ENCODE data around the gene CCBE1. TPM values are rescaled to one million over a fixed set of nuclear protein-coding genes. Genes with fewer than 3 reads are reported as not detected.

Gene CCBE1
- total RNA-seq, 1 experiment from 2014 or later, result 0.09 TPM

DNA sequence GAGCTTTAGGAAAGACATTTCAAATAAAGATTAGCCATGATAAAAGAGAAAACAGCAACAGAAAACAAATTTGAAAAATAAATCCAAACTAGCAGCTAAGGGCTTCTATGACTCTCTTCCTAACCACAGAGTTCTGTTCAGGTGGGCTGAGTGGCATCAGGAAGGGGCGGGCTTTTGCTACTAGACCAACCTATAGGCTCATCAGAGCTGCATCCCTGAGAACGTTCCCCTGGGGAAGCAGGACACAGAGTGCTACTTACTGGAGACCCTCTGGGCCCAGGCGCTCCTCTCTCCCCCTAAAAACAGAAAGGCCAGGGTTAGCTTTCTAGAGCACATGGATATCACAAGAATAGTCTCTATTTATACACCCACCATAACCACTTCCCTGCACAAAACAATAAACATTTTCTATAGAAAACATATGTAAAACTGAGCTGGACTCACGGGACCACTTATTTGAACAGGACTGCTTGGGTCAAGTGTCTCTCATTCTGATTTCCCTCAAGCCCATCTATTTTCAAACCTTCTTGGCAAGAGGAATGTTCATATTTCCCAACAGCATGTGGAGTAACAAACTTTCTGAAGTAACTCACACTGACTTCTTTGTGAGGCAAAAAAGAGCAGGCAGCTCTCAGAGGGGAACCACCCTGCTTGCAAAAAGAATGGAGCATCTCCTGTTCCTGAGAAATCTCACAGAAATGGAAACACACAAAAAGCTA is 259.2 kb downstream of the CCBE1 start:
- Histone ChIP-seq H3K27me3 (replicated peaks; ENCODE audit: control insufficient read depth, insufficient read depth, low read length) (no peaks in the 10 kb centered on the region), H3K4me1 (no peaks in the 10 kb centered on the region), H3K4me3 (ENCODE audit: low read depth, low read length) (no peak overlapping the region), H3K9me3 (no peaks in the 10 kb centered on the region), H3K36me3 (ENCODE audit: control insufficient read depth, insufficient read depth, low read length) (no peaks in the 10 kb centered on the region)
- no peak for DNase-seq
- Mint-ChIP-seq H3K36me3 (ENCODE audit: insufficient read depth, unreplicated experiment) (no peaks in the 10 kb centered on the region), H3K9me3 (ENCODE audit: unreplicated experiment) (no peaks in the 10 kb centered on the region), H3K4me1 (ENCODE audit: low read depth, unreplicated experiment) (no peaks in the 10 kb centered on the region), H3K27ac (ENCODE audit: unreplicated experiment) (no peak overlapping the region), H3K4me3 (ENCODE audit: unreplicated experiment) (no peak overlapping the region), H3K27me3 (ENCODE audit: insufficient read depth, unreplicated experiment) (peaks cover 6% of the 10 kb centered on the region)
- intact Hi-C loops (cut with micrococcal nuclease; ENCODE audit: unreplicated experiment), result no loop called here
- no TSS peak for BruUV-seq (replicated peaks)
- CTCF ChIA-PET, result no interaction called here
- TF ChIP-seq, protein P1, sequence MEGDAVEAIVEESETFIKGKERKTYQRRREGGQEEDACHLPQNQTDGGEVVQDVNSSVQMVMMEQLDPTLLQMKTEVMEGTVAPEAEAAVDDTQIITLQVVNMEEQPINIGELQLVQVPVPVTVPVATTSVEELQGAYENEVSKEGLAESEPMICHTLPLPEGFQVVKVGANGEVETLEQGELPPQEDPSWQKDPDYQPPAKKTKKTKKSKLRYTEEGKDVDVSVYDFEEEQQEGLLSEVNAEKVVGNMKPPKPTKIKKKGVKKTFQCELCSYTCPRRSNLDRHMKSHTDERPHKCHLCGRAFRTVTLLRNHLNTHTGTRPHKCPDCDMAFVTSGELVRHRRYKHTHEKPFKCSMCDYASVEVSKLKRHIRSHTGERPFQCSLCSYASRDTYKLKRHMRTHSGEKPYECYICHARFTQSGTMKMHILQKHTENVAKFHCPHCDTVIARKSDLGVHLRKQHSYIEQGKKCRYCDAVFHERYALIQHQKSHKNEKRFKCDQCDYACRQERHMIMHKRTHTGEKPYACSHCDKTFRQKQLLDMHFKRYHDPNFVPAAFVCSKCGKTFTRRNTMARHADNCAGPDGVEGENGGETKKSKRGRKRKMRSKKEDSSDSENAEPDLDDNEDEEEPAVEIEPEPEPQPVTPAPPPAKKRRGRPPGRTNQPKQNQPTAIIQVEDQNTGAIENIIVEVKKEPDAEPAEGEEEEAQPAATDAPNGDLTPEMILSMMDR (IDR thresholded peaks at IDR 0.05; ENCODE audit: insufficient read depth in 1 of 2, low read depth in 1 of 2, low read length in 1 of 2, severe bottlenecking in 1 of 2, unreplicated experiment in 1 of 2), result no peak
- POLR2A ChIA-PET, result no interaction called here

DNA sequence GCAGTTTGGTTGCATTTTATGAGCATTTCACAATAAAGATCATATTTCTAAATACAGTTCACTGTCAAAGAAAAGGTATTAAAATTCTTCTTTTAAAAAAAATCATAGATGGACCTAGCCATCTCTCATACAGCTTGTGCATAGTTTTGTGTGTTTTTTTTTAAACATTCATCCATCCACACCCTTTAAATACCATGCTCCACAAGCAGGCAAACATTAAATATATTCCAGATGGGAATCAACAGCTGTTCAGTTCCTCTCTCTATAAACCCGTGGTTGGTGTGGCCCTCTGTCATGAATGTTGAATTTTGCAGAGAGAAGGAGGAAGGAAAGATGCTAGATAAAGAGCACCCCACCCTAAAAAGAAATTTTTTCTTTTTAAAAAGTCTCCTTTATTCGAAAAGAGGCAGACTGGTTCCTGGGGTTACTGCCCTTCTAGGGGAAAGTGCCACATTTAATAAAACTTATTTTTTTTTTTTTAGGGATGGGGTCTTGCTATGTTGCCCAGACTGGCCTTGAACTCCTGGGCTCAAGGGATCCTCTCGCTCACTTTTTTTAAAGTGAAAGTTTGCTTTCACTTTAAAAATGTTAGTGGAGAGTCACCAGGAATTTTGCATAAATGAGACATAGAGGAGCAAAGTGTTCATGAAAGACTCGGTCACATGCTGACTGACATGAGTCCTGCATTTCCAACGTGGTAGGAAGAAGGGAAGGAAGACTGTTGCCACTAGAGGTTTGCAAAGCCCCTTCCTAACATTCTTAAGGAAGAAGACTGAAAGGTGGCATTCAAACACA is 264.2 kb downstream of the CCBE1 start:
- H3K36me3 ChIP-seq (ENCODE audit: control insufficient read depth, insufficient read depth, low read length), result no peaks in the 10 kb centered on the region
- H3K9me3 ChIP-seq, result no peaks in the 10 kb centered on the region
- H3K36me3 Mint-ChIP-seq (ENCODE audit: insufficient read depth, unreplicated experiment), result no peaks in the 10 kb centered on the region
- no peak overlapping the region for H3K4me3 ChIP-seq (ENCODE audit: low read depth, low read length)
- TF ChIP-seq, protein P1 (IDR thresholded peaks at IDR 0.05; ENCODE audit: insufficient read depth in 1 of 2, low read depth in 1 of 2, low read length in 1 of 2, severe bottlenecking in 1 of 2, unreplicated experiment in 1 of 2), result no peak
- ChIA-PET POLR2A (no interaction called here), CTCF (no interaction called here)
- BruUV-seq (replicated peaks), result no TSS peak
- intact Hi-C loops (cut with micrococcal nuclease; ENCODE audit: unreplicated experiment), result no loop called here
- DNase-seq, result no peak
- H3K4me1 Mint-ChIP-seq (ENCODE audit: low read depth, unreplicated experiment), result no peaks in the 10 kb centered on the region
- no peak overlapping the region for H3K27ac Mint-ChIP-seq (ENCODE audit: unreplicated experiment)
- no peaks in the 10 kb centered on the region for H3K4me1 ChIP-seq
- H3K27me3 Mint-ChIP-seq (ENCODE audit: insufficient read depth, unreplicated experiment), result peaks cover 4% of the 10 kb centered on the region
- no peaks in the 10 kb centered on the region for H3K9me3 Mint-ChIP-seq (ENCODE audit: unreplicated experiment)
- H3K27me3 ChIP-seq (replicated peaks; ENCODE audit: control insufficient read depth, insufficient read depth, low read length), result no peaks in the 10 kb centered on the region
- H3K4me3 Mint-ChIP-seq (ENCODE audit: unreplicated experiment), result no peak overlapping the region

DNA sequence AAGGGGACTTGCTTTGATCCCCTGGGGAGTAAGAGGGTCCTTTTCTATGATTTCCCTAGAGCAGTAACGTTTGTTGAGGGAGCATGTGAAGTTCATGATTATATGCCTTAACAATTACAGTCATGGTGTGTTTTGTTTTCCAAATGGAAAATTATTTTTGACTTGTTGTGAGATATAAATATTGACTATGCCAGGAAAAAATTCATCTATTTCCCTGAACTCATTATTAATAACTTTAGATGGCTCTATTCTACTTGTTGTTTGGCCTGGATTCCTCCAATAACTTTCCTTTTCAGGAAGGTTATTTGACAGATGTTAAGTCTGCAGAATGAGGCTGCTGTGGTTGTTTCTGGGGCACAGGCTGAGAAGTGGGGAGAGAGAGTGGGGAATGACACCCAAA is 266.1 kb downstream of the CCBE1 start:
- POLR2A ChIA-PET, result no interaction called here
- peaks cover 4% of the 10 kb centered on the region for H3K27me3 Mint-ChIP-seq (ENCODE audit: insufficient read depth, unreplicated experiment)
- no peaks in the 10 kb centered on the region for H3K36me3 Mint-ChIP-seq (ENCODE audit: insufficient read depth, unreplicated experiment)

More for the DNA sequence above, 266.1 kb downstream of the CCBE1 start:
- CTCF ChIA-PET, result interaction anchor here (0.5 kb wide), 1 partner anchor 181 kb away, joined by 4 read pairs; no protein-coding TSS in a partner anchor
- Mint-ChIP-seq H3K4me1 (ENCODE audit: low read depth, unreplicated experiment) (no peaks in the 10 kb centered on the region), H3K4me3 (ENCODE audit: unreplicated experiment) (no peak overlapping the region), H3K9me3 (ENCODE audit: unreplicated experiment) (no peaks in the 10 kb centered on the region), H3K27ac (ENCODE audit: unreplicated experiment) (no peak overlapping the region)
- Histone ChIP-seq H3K27me3 (replicated peaks; ENCODE audit: control insufficient read depth, insufficient read depth, low read length) (no peaks in the 10 kb centered on the region), H3K9me3 (no peaks in the 10 kb centered on the region), H3K4me1 (no peaks in the 10 kb centered on the region), H3K4me3 (ENCODE audit: low read depth, low read length) (no peak overlapping the region), H3K36me3 (ENCODE audit: control insufficient read depth, insufficient read depth, low read length) (no peaks in the 10 kb centered on the region)
- intact Hi-C loops (cut with micrococcal nuclease; ENCODE audit: unreplicated experiment), result no loop called here
- BruUV-seq (replicated peaks), result no TSS peak
- no peak for DNase-seq
- TF ChIP-seq, protein P1 (IDR thresholded peaks at IDR 0.05; ENCODE audit: insufficient read depth in 1 of 2, low read depth in 1 of 2, low read length in 1 of 2, severe bottlenecking in 1 of 2, unreplicated experiment in 1 of 2), result no peak
